Keratinocyte (primary cell): Measurements from ENCODE around the gene ARHGAP8.

ENCODE experiments used
- CTCF ChIP-seq, 3 experiments: IDR thresholded peaks in 1 of 3; conservative IDR thresholded peaks in 1 of 3; optimal IDR thresholded peaks in 1 of 3; 2 replicates in 2 of 3; 3 replicates in 1 of 3; pipeline versions ENCODE3 to v1.5.1; 2011; ENCODE audit warnings: low read length in 3 of 3, mild to moderate bottlenecking in 3 of 3, moderate library complexity in 2 of 3, control low read depth in 1 of 3, inconsistent platforms in 1 of 3; ENCODE audit not compliant: insufficient read depth in 2 of 3; ENCODE audit errors: extremely low read depth in 1 of 3
- EZH2 ChIP-seq: IDR thresholded peaks from one replicate; pipeline ENCODE4 v1.6.1; 2012; ENCODE audit warnings: inconsistent platforms, mild to moderate bottlenecking, low read length, moderate library complexity

GRCh38 chr22:44821741-44822475 is 69.5 kb downstream of the ARHGAP8 start:
- TF ChIP-seq CTCF (optimal IDR thresholded peaks at IDR 0.05 in 1 of 3, IDR thresholded peaks at IDR 0.05 in 1 of 3, conservative IDR thresholded peaks at IDR 0.05 in 1 of 3; ENCODE audit: extremely low read depth in 1 of 3, insufficient read depth in 2 of 3, low read length in 3 of 3) (no peak), EZH2 (no peak)
